NCI-H1092 treated with DMSO at 0.1 percent for 48 hours (cell line): ENCODE results near the gene P2RY6.

ENCODE experiments used
- DNase-seq: peaks from one replicate; lab custom pipeline; 2025; lab: John Stamatoyannopoulos, UW

The P2RY6 gene

GRCh38 chr11:73297231-73297590 is 25.1 kb downstream of the P2RY6 start:
- DNase-seq = no peak

DNA sequence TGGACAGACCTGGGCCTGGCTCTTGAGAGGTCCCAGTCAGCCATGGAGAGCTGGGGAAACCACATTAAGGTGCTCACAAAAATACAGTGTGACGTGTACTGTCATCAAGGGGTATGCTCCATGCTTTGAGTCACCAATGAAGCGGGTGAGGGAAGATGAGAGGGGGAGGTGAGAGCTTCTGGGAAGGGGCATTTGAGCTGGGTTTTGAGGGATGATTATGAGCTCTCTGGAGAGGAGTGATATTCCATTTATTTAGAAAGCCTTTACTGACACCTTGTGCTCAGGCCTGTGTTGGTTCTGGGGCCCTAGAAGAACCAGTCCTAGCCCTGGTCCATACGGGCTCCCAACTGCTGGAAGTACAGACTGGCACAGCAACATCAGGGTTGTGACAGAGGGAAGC is 25.6 kb downstream of the P2RY6 start:
- no peak for DNase-seq

GRCh38 chr11:73298233-73298632 is 26.1 kb downstream of the P2RY6 start:
- DNase-seq = no peak

GRCh38 chr11:73299751-73300150 is 27.6 kb downstream of the P2RY6 start:
- no peak for DNase-seq

GRCh38 chr11:73306069-73306841 is 34.1 kb downstream of the P2RY6 start:
- no peak for DNase-seq

- DNase-seq = no peak
These were observed 34.8 kb downstream of the P2RY6 start for GRCh38 chr11:73306977-73307322.

DNA sequence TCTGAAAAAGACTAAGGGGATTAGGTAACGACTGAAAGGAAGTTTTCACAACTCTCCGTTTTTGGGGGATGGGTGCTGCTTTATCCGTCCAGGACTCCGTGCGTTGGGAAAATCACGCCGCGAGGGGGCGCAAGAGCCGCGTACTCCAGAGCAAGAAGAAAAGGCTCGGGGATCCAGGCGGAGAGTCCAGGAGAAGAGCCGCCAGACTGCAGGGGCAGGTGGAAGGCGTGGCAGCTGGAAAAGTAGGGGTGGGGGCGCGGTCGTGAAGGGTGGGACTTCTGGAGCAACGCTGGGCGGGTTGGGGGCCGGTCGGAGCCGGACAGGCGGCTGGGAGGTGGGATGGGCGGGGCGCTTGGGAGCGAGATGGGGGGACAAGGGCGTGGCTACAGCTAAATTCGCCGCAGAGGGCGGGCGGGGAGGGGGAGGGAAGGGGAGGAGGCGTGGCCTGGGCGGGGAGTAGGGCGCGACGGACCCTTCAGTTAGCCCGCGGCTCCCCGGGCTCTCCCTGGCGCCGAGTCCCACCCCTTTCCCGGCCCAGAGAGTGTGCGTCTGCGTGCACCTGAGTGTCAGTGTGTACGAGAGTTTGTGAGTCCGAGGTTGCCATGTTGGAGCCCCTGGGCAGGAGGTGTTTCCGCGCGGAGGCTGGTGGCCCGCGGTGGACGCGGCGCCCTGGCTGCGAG is 35.3 kb downstream of the P2RY6 start:
- DNase-seq = peak; percentile 96

GRCh38 chr11:73308003-73308960 is 36.1 kb downstream of the P2RY6 start, which contains the start of gene ARHGEF17:
TSS of gene ARHGEF17 (plus strand) at chr11:73308276. CDS start at chr11:73308639, 363 bp downstream.
- DNase-seq = peak; percentile 94

DNA sequence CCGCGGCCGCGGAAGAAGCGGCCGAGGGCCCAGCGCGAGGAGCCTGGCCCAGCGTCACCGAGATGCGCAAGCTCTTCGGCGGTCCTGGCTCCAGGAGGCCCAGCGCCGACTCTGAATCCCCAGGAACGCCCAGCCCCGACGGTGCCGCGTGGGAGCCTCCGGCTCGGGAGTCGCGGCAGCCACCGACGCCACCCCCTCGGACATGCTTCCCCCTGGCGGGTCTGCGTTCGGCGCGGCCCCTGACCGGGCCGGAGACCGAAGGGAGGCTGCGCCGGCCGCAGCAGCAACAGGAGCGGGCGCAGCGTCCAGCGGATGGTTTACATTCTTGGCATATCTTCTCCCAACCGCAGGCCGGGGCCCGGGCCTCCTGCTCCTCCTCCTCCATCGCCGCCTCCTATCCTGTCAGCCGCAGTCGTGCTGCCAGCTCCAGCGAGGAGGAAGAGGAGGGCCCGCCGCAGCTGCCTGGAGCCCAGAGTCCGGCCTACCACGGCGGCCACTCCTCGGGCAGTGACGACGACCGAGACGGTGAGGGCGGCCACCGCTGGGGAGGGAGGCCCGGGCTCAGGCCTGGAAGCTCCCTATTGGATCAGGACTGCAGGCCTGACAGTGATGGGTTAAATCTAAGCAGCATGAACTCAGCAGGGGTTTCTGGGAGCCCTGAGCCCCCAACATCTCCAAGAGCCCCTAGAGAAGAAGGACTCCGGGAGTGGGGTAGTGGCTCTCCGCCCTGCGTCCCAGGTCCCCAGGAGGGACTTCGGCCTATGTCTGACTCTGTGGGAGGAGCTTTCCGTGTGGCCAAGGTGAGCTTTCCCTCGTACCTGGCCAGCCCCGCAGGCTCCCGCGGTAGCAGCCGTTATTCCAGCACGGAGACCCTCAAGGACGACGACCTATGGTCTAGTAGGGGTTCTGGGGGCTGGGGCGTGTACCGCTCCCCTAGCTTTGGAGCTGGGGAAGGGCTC is 37.1 kb downstream of the P2RY6 start:
- no peak for DNase-seq

GRCh38 chr11:73310076-73310475 is 37.9 kb downstream of the P2RY6 start:
- DNase-seq = no peak

DNA sequence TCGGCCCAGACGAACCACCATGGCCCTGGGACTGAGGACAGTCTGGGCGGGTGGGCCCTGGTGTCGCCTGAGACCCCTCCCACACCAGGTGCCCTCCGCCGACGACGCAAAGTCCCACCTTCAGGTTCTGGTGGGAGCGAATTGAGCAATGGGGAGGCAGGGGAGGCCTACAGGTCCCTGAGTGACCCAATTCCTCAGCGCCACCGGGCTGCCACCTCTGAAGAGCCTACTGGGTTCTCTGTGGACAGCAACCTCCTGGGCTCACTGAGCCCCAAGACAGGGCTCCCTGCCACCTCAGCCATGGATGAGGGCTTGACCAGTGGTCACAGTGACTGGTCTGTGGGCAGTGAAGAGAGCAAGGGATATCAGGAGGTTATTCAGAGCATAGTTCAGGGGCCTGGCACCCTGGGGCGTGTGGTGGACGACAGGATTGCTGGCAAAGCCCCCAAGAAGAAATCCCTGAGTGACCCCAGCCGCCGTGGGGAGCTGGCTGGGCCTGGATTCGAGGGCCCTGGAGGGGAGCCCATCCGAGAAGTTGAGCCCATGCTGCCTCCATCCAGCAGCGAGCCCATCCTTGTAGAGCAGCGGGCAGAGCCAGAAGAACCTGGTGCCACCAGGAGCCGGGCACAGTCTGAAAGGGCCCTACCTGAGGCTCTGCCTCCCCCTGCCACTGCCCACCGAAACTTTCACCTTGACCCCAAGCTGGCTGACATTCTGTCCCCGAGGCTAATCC is 38.7 kb downstream of the P2RY6 start:
- DNase-seq = no peak

GRCh38 chr11:73311394-73311869 is 39.3 kb downstream of the P2RY6 start:
- DNase-seq = no peak

DNA sequence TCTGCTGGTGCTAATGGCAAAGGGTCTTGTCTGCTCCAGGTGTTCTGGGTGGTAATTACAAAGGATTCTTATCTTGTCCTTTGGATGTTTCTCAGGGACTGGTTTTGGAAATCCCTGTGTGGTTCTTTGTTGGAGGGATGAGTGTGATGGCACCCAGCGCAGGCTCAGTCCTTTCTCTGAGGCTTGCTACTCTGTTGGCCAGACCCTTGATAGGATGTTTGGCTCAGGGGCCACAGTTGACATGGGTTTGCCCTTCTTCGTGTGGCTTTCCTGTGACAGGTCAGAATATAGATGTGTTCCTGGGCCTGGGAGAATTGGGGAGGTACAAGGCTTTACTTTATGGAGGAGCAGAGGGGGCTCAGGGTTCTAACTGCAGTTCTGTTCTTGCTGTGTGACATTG is 39.9 kb downstream of the P2RY6 start:
- DNase-seq = no peak

GRCh38 chr11:73312851-73313327 is 40.8 kb downstream of the P2RY6 start:
- no peak for DNase-seq

- no peak for DNase-seq
These were observed 41.5 kb downstream of the P2RY6 start for GRCh38 chr11:73313652-73314051.

- peak; percentile 11 for DNase-seq
These were observed 42.2 kb downstream of the P2RY6 start for GRCh38 chr11:73314117-73314961.

DNA sequence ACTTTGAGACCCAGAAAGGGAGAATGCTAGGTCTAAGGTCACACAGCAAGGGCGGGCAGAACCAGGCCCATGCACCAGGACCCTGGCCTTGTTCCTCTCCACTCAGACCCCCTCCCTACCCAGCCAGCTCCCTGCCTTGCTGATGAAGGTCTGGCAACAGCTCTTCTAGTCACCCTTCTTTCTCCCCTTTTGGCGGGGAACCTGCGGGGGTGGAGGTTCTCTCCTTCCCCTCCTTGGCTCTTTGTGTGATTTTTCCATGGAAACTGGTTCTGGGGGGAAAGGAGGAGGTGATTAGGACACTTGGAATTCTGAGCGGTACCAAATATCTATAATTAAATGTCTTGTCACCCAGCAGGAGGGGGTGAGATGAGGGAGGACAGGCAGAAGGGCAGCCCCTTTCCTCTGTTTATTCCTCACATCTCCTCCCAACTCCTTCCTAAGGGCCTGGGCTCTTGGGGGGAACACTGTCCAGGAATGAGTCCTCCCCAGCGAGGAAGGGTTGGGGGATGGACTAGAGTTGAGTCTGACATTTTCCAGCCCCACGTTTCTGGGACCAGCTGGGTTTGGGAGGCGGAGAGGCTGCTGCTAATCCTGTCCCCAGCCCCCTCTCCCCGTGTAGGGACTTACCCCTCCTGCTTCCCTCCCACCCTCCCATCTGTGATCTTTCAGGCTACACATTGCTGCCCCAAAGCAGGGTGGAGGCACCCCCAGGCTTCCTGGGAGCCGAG is 43.3 kb downstream of the P2RY6 start:
- DNase-seq = no peak

DNA sequence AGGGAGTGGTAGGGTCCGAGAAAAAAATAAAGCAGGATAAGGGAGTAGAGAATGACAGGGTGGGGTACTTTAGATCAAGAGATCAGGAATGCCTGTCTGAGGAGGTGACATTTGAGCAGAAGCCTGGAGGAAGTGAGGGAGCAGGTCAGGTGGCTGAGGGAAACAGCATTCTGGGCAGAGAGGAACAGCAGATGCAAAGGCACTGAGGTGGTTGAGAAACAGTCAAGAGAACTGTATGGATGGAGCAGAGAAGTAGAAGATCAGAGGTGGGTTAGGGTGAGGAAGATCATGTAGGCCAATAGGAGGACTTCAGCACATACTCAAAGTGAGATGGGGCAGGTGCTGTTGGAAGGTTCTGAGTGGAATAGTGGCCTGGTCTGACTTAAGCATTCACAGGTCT is 44.3 kb downstream of the P2RY6 start:
- no peak for DNase-seq

- peak; percentile 62 for DNase-seq
These were observed 45.2 kb downstream of the P2RY6 start for GRCh38 chr11:73317373-73317772.
